Sigmoid colon (tissue), 4 donors: ENCODE results near the gene DCAF4.

Source experiments
- CTCF ChIP-seq, 4 experiments: fragments of 450-650 bp in 3 of 4; fragments of 200-600 bp in 1 of 4; IDR thresholded peaks; one replicate each; pipeline ENCODE4 v1.5.1; 2016 to 2019; ENCODE audit warnings: antibody characterized with exemption in 4 of 4, mild to moderate bottlenecking in 3 of 4, moderate library complexity in 2 of 4
- EP300 ChIP-seq, 4 donors: sonication (generic); formaldehyde crosslinking; IDR thresholded peaks; one replicate each; pipeline ENCODE4 v1.6.1; 2017; ENCODE audit warnings: antibody characterized with exemption in 4 of 4
- POLR2AphosphoS5 ChIP-seq, 4 donors: sonication (generic); formaldehyde crosslinking; IDR thresholded peaks; one replicate each; pipeline ENCODE4 v1.6.1; 2017; ENCODE audit warnings: antibody characterized with exemption in 4 of 4

GRCh38 chr14:72998252-72998903, 72.1 kb downstream of the DCAF4 start:
- TF ChIP-seq EP300 (IDR thresholded peaks at IDR 0.05), result no peak
- no peak for TF ChIP-seq CTCF (IDR thresholded peaks at IDR 0.05)
- no peak for TF ChIP-seq POLR2AphosphoS5 (IDR thresholded peaks at IDR 0.05)
